HEK293 (cell line): ENCODE data around the gene C2orf72.

ENCODE experiments used
- CTCF ChIA-PET: fragments of 350-600 bp; formaldehyde crosslinking; extraction: SDS; loops from one replicate; lab custom pipeline; 2021; ENCODE audit warnings: antibody characterized with exemption; lab: Yijun Ruan, JAX
- POLR2A ChIA-PET: fragments of 300-600 bp; formaldehyde crosslinking; extraction: SDS; loops from one replicate; lab custom pipeline; 2020; ENCODE audit warnings: antibody characterized with exemption, inconsistent platforms; lab: Yijun Ruan, JAX
- H3K27ac ChIP-seq: fragments of 200-500 bp; sonication (Bioruptor generic); 2 replicates; pipeline ENCODE4 v1.5.1; 2014; ENCODE audit warnings: low read depth, low read length, control low read depth, inconsistent platforms; ENCODE audit errors: extremely low read depth
- H3K36me3 ChIP-seq, 2 experiments: fragments of 200-500 bp in 1 of 2; sonication (Bioruptor generic) in 1 of 2; 1 replicate in 1 of 2; 2 replicates in 1 of 2; pipeline ENCODE4 v1.5.1; 2014 to 2017; ENCODE audit warnings: inconsistent platforms in 2 of 2, low read length in 2 of 2; ENCODE audit not compliant: control insufficient read depth in 2 of 2, insufficient read depth in 1 of 2
- H3K4me1 ChIP-seq: fragments of 200-500 bp; sonication (Bioruptor generic); 2 replicates; pipeline ENCODE4 v1.5.1; 2014; ENCODE audit warnings: mild to moderate bottlenecking, low read length, inconsistent platforms; ENCODE audit not compliant: control insufficient read depth, insufficient read depth
- H3K4me3 ChIP-seq: 2 replicates; pipeline ENCODE4 v1.5.1; 2011; ENCODE audit warnings: low read depth, mild to moderate bottlenecking, control low read depth, low read length, moderate library complexity
- H3K9me3 ChIP-seq: fragments of 200-500 bp; sonication (Bioruptor generic); 2 replicates; pipeline ENCODE4 v1.5.1; 2014; ENCODE audit warnings: low read depth, low read length, inconsistent platforms; ENCODE audit not compliant: control insufficient read depth, insufficient read depth
- GFI1B ChIP-seq: fragments of 450-650 bp; formaldehyde crosslinking; IDR thresholded peaks from 2 replicates; pipeline ENCODE4 v1.5.1; 2016; ENCODE audit warnings: missing biosample characterization, missing genetic modification characterization
- WT1 ChIP-seq: fragments of 450-650 bp; formaldehyde crosslinking; IDR thresholded peaks from 2 replicates; pipeline ENCODE4 v1.5.1; 2016; ENCODE audit warnings: missing biosample characterization, missing genetic modification characterization
- YY2 ChIP-seq: fragments of 450-650 bp; formaldehyde crosslinking; IDR thresholded peaks from 2 replicates; pipeline ENCODE4 v1.5.1; 2016; ENCODE audit warnings: missing biosample characterization, missing genetic modification characterization
- ZIC2 ChIP-seq: fragments of 450-650 bp; formaldehyde crosslinking; IDR thresholded peaks from 2 replicates; pipeline ENCODE4 v1.5.1; 2016; ENCODE audit warnings: missing biosample characterization, missing genetic modification characterization
- ZNF121 ChIP-seq: fragments of 450-650 bp; formaldehyde crosslinking; IDR thresholded peaks from 2 replicates; pipeline ENCODE4 v1.5.1; 2016; ENCODE audit warnings: missing biosample characterization, missing genetic modification characterization
- ZNF184 ChIP-seq: fragments of 450-650 bp; IDR thresholded peaks from 2 replicates; pipeline ENCODE4 v1.5.1; 2018; ENCODE audit warnings: missing biosample characterization, mild to moderate bottlenecking, missing genetic modification characterization
- ZNF23 ChIP-seq: fragments of 450-650 bp; formaldehyde crosslinking; IDR thresholded peaks from 2 replicates; pipeline ENCODE4 v1.5.1; 2016; ENCODE audit warnings: missing biosample characterization, missing genetic modification characterization, borderline replicate concordance
- ZNF37A ChIP-seq: fragments of 450-650 bp; IDR thresholded peaks from 2 replicates; pipeline ENCODE4 v1.5.1; 2018; ENCODE audit warnings: missing biosample characterization, missing genetic modification characterization
- ZNF391 ChIP-seq: fragments of 450-650 bp; formaldehyde crosslinking; IDR thresholded peaks from 2 replicates; pipeline ENCODE4 v1.5.1; 2016; ENCODE audit warnings: low read depth, missing biosample characterization, missing genetic modification characterization, borderline replicate concordance
- ZNF394 ChIP-seq: fragments of 450-650 bp; formaldehyde crosslinking; IDR thresholded peaks from 2 replicates; pipeline ENCODE4 v1.5.1; 2016; ENCODE audit warnings: missing biosample characterization, missing genetic modification characterization, mild to moderate bottlenecking, moderate library complexity, borderline replicate concordance
- ZNF561 ChIP-seq: fragments of 450-650 bp; IDR thresholded peaks from 2 replicates; pipeline ENCODE4 v1.5.1; 2018; ENCODE audit warnings: missing biosample characterization, missing genetic modification characterization, borderline replicate concordance
- ZNF629 ChIP-seq: fragments of 450-650 bp; formaldehyde crosslinking; IDR thresholded peaks from 2 replicates; pipeline ENCODE4 v1.5.1; 2017; ENCODE audit warnings: missing biosample characterization, missing genetic modification characterization
- ZNF654 ChIP-seq: fragments of 450-650 bp; formaldehyde crosslinking; IDR thresholded peaks from 2 replicates; pipeline ENCODE4 v1.5.1; 2016; ENCODE audit warnings: low read depth, missing biosample characterization, missing genetic modification characterization
- ZNF660 ChIP-seq: fragments of 450-650 bp; IDR thresholded peaks from 2 replicates; pipeline ENCODE4 v1.5.1; 2018; ENCODE audit warnings: missing biosample characterization, mild to moderate bottlenecking, missing genetic modification characterization
- ZNF664 ChIP-seq: fragments of 450-650 bp; formaldehyde crosslinking; IDR thresholded peaks from 2 replicates; pipeline ENCODE4 v1.5.1; 2016; ENCODE audit warnings: missing biosample characterization, missing genetic modification characterization
- ZNF747 ChIP-seq: fragments of 450-650 bp; formaldehyde crosslinking; IDR thresholded peaks from 2 replicates; pipeline ENCODE4 v1.5.1; 2016; ENCODE audit warnings: missing biosample characterization, missing genetic modification characterization
- ZNF777 ChIP-seq: fragments of 450-650 bp; formaldehyde crosslinking; IDR thresholded peaks from 2 replicates; pipeline ENCODE4 v1.5.1; 2017; ENCODE audit warnings: missing biosample characterization, missing genetic modification characterization, borderline replicate concordance
- TF ChIP-seq, protein P1 (sequence below): fragments of 450-650 bp; formaldehyde crosslinking; IDR thresholded peaks from 2 replicates; pipeline ENCODE4 v1.5.1; 2017; ENCODE audit warnings: missing biosample characterization, missing genetic modification characterization
- TF ChIP-seq, protein P2 (sequence below): fragments of 450-650 bp; formaldehyde crosslinking; IDR thresholded peaks from 2 replicates; pipeline ENCODE4; 2016; ENCODE audit warnings: missing biosample characterization, missing genetic modification characterization
- TF ChIP-seq, protein P3 (sequence below): fragments of 450-650 bp; formaldehyde crosslinking; IDR thresholded peaks from 2 replicates; pipeline ENCODE4 v1.5.1; 2016; ENCODE audit warnings: missing biosample characterization, missing genetic modification characterization

Gene C2orf72

DNA sequence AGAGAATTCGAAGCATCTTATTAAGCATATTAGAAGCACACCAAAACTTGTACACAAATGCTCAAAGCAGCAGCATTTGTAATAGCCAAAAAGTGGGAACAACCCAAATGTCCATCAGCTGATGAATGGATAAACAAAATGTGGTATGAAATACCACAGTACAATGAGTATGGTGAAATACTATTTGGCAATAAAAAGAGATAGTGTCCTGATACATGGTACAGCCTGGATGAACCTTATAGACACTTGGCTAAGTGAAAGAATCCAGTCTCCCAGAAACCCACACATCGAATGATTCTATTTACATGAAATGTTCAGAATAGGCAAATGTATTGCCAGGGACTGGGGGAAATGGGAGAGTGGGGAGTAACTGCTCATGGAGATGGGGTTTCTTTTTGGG lies 38.4 kb upstream of the C2orf72 start (continued):
- TF ChIP-seq ZNF561 (tag by site-specific recombination) (no peak), ZNF121 (tag by site-specific recombination) (no peak), ZNF654 (no peak)
- TF ChIP-seq, protein P1, sequence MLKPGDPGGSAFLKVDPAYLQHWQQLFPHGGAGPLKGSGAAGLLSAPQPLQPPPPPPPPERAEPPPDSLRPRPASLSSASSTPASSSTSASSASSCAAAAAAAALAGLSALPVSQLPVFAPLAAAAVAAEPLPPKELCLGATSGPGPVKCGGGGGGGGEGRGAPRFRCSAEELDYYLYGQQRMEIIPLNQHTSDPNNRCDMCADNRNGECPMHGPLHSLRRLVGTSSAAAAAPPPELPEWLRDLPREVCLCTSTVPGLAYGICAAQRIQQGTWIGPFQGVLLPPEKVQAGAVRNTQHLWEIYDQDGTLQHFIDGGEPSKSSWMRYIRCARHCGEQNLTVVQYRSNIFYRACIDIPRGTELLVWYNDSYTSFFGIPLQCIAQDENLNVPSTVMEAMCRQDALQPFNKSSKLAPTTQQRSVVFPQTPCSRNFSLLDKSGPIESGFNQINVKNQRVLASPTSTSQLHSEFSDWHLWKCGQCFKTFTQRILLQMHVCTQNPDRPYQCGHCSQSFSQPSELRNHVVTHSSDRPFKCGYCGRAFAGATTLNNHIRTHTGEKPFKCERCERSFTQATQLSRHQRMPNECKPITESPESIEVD (tag by site-specific recombination): no peak

DNA sequence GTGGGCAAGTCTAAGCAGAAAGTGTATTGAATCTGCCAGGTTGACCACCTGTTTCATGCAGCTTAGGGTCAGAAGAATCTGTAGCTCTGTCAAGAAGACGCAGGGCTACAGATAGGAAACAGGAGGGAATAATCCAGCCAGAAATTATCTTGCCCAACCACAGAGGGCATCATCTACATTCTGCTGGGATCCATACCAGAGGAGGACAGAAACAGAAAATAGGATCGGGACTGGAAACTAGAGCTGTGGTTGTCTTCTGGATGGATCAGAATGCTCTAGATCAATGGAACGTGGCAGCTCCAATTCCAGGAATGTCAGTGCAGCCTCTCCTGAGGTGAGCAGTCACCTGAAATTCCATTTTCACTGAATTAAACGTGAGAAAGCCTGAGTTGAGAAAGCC lies 37.8 kb upstream of the C2orf72 start:
- Histone ChIP-seq H3K9me3 (no peaks in the 10 kb centered on the region; the same call in 1 of the 2 replicates), H3K4me3 (no peak overlapping the region), H3K36me3 (no peaks in the 10 kb centered on the region), H3K4me1 (no peaks in the 10 kb centered on the region), H3K27ac (no peak overlapping the region)
- CTCF ChIA-PET: interaction anchor here (1.0 to 4.1 kb wide), 2 partner anchors 12 to 53 kb away, joined by 4 to 16 read pairs; no protein-coding TSS in a partner anchor
- POLR2A ChIA-PET: no interaction called here
- TF ChIP-seq ZNF664 (tag by site-specific recombination) (no peak), GFI1B (no peak), ZNF184 (tag by site-specific recombination) (no peak), ZNF747 (tag by site-specific recombination) (no peak), ZNF777 (tag by site-specific recombination) (no peak), WT1 (tag by site-specific recombination) (no peak), ZIC2 (no peak), ZNF23 (tag by site-specific recombination) (no peak), ZNF37A (no peak), ZNF391 (tag by site-specific recombination) (no peak), ZNF629 (tag by site-specific recombination) (no peak), ZNF394 (tag by site-specific recombination) (no peak), ZNF660 (tag by site-specific recombination) (no peak)
- TF ChIP-seq, protein P2, sequence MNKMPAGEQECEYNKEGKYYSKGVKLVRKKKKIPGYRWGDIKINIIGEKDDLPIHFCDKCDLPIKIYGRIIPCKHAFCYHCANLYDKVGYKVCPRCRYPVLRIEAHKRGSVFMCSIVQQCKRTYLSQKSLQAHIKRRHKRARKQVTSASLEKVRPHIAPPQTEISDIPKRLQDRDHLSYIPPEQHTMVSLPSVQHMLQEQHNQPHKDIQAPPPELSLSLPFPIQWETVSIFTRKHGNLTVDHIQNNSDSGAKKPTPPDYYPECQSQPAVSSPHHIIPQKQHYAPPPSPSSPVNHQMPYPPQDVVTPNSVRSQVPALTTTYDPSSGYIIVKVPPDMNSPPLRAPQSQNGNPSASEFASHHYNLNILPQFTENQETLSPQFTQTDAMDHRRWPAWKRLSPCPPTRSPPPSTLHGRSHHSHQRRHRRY (tag by site-specific recombination): no peak
- TF ChIP-seq, protein P3, sequence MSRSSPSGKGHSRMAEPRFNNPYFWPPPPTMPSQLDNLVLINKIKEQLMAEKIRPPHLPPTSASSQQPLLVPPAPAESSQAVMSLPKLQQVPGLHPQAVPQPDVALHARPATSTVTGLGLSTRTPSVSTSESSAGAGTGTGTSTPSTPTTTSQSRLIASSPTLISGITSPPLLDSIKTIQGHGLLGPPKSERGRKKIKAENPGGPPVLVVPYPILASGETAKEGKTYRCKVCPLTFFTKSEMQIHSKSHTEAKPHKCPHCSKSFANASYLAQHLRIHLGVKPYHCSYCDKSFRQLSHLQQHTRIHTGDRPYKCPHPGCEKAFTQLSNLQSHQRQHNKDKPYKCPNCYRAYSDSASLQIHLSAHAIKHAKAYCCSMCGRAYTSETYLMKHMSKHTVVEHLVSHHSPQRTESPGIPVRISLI: no peak

DNA sequence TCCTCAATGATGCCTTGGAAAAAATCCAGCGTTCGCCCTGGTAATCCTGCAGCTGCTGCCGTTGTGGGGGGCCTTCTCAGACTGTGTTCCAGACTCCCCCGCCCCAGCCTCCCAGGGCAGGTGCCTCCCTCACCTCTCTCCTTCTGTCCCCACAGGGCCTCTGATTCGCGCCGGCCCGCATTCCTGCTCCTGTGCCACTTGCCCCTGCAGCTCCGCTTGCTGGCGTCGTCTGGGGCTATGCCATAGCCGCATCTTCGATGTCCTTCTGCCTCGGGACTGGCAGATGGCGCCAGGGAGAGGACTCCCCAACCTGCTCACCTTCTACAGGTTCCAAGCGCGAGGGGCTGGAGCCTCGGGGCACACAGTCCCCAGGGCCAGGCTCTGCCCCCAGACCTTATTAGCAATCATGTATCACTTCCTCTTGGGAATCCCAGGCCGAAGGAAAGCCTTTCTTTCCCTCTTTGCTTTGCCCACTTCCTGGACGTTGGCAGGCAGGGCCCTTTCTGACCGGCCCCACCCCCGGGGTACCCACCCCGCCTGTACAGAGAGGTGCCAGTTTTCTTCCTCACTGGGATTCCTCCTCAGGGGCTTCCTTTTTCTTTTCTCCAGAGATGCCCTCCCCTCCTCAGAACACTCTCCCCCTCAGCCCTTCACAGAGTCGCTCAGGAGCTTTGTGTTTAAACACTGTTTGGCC lies 37.0 kb upstream of the C2orf72 start:
- no peaks in the 10 kb centered on the region; the same call in 1 of the 2 replicates for H3K9me3 ChIP-seq
- ChIA-PET CTCF (interaction anchor here (1.0 to 4.1 kb wide), 2 partner anchors 13 to 52 kb away, joined by 4 to 16 read pairs; no protein-coding TSS in a partner anchor), POLR2A (no interaction called here)
- no peaks in the 10 kb centered on the region for H3K36me3 ChIP-seq
- H3K27ac ChIP-seq: no peak overlapping the region
- no peaks in the 10 kb centered on the region for H3K4me1 ChIP-seq
- no peak for TF ChIP-seq YY2 (tag by site-specific recombination)
- H3K4me3 ChIP-seq: no peak overlapping the region
